ENCODE data around the gene PITPNM1. TPM values are rescaled to one million over a fixed set of nuclear protein-coding genes. Genes with fewer than 3 reads are reported as not detected.

The PITPNM1 gene
- total and polyA plus RNA-seq, 12 donors = 16.4 to 146 (median 53.3) TPM

DNA sequence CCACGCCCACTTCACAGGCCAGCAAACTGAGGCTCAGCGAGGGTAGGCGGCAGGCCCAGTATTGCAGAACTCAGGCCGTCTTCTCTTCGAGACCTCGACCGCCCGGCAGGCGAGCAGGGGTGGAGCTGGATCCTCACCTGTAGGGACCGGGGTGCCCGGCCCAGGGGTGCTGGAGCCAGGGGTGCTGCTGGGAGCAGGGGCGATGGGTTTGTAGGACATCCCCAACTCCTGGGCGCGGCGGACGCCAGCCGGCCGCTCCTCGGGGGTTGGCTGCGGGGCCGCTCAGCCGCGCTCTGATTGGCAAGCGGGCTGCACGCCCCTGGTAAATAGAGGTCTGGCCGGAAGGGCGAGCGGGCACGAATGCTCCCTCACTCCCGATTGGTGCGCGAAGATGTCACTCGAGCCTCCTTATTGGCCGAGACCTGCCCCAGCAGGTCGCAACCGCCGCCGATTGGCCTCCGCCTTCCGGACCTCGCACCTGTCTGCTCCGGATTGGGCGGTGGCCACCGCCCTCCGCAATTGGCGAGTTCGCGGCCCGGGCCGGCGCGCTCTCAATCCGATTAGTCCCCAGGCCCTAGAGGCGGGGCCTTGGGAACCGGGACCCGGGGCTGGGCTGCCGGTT is 2.8 kb upstream of the PITPNM1 start, which contains the start of gene CDK2AP2:
CDK2AP2 (minus strand) TSS at position 299 of the 622 bp plus-strand sequence; CDS start at position 219, 80 bp downstream.
- 0 to 1% (median 0%) methylated on average over 1 to 57 of the region's 57 CpGs for WGBS, 4 donors

GRCh38 chr11:67507242-67507863 is 2.2 kb upstream of the PITPNM1 start:
- TF ChIP-seq, protein P1, sequence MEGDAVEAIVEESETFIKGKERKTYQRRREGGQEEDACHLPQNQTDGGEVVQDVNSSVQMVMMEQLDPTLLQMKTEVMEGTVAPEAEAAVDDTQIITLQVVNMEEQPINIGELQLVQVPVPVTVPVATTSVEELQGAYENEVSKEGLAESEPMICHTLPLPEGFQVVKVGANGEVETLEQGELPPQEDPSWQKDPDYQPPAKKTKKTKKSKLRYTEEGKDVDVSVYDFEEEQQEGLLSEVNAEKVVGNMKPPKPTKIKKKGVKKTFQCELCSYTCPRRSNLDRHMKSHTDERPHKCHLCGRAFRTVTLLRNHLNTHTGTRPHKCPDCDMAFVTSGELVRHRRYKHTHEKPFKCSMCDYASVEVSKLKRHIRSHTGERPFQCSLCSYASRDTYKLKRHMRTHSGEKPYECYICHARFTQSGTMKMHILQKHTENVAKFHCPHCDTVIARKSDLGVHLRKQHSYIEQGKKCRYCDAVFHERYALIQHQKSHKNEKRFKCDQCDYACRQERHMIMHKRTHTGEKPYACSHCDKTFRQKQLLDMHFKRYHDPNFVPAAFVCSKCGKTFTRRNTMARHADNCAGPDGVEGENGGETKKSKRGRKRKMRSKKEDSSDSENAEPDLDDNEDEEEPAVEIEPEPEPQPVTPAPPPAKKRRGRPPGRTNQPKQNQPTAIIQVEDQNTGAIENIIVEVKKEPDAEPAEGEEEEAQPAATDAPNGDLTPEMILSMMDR (IDR thresholded peaks at IDR 0.05) = no peak
- no peak for TF ChIP-seq POLR2A (IDR thresholded peaks at IDR 0.05)
- peak overlapping the region; percentile 58 to 99 (median 96) for H3K27ac ChIP-seq
- H3K36me3 ChIP-seq (replicated peaks in 1 of 2) = no peaks in the 10 kb centered on the region
- WGBS, 4 donors = 23 to 50% (median 33%) methylated on average over 10 to 33 of the region's 33 CpGs
- DNase-seq = peak in 6 of 7 donors; percentile 74 to 89 (median 78)
- H3K27me3 ChIP-seq = no peaks in the 10 kb centered on the region
- peaks cover 27 to 43% of the 10 kb centered on the region in 2 donors for H3K4me1 ChIP-seq (replicated peaks in 1 of 2)
- H3K9me3 ChIP-seq (replicated peaks in 1 of 3) = no peaks in the 10 kb centered on the region
- intact Hi-C loops (cut with DNase I) = loop anchor here in 1 of 2 donors (5.0 kb wide), 1 partner anchor 100 kb away; no protein-coding TSS in a partner anchor
- peak overlapping the region in 2 of 4 donors; percentile 45 to 77 for H3K4me3 ChIP-seq

More for the DNA sequence above, 2.8 kb upstream of the PITPNM1 start, which contains the start of gene CDK2AP2:
- TF ChIP-seq, protein P1 (IDR thresholded peaks at IDR 0.05) = peak in 1 of 6 experiments; percentile 19
- TF ChIP-seq POLR2A (IDR thresholded peaks at IDR 0.05) = peak; percentile 78 to 82
- Histone ChIP-seq H3K27me3 (no peaks in the 10 kb centered on the region), H3K9me3 (replicated peaks in 1 of 3) (no peaks in the 10 kb centered on the region), H3K27ac (peak within 1 kb of the TSS; percentile 89 to 99 (median 96)), H3K4me3 (peak within 1 kb of the TSS in 3 of 4 donors; percentile 35 to 77 (median 45)), H3K4me1 (replicated peaks in 1 of 2) (peaks cover 27 to 43% of the 10 kb centered on the region in 2 donors), H3K36me3 (replicated peaks in 1 of 2) (no peaks in the 10 kb centered on the region)
- DNase-seq = peak; percentile 99 to 100 (median 100)
- intact Hi-C loops (cut with DNase I) = loop anchor here in 1 of 2 donors (5.0 kb wide), 1 partner anchor 101 kb away; no protein-coding TSS in a partner anchor

- Histone ChIP-seq H3K4me1 (replicated peaks in 1 of 2) (peaks cover 27 to 43% of the 10 kb centered on the region in 2 donors), H3K27me3 (no peaks in the 10 kb centered on the region), H3K27ac (peak overlapping the region in 4 of 5 donors; percentile 89 to 99 (median 98)), H3K36me3 (replicated peaks in 1 of 2) (no peaks in the 10 kb centered on the region), H3K4me3 (no peak overlapping the region), H3K9me3 (replicated peaks in 1 of 3) (no peaks in the 10 kb centered on the region)
- intact Hi-C loops (cut with DNase I) = loop anchor here in 1 of 2 donors (5.0 kb wide), 1 partner anchor 99 kb away; no protein-coding TSS in a partner anchor
- WGBS, 4 donors = 76 to 84% (median 83%) methylated on average over 16 of the region's 16 CpGs
- TF ChIP-seq, protein P1 (IDR thresholded peaks at IDR 0.05) = peak in 2 of 6 experiments; percentile 7 to 10
- no peak for TF ChIP-seq POLR2A (IDR thresholded peaks at IDR 0.05)
- DNase-seq = peak in 1 of 7 donors; percentile 39
Measured at GRCh38 chr11:67506426-67507051, 1.4 kb upstream of the PITPNM1 start.

Data from adrenal gland (tissue), 12 donors.